MM.1S (cell line): ENCODE data around the gene SLC25A6.

Experiments used
- DNase-seq: peaks from one replicate; pipeline ENCODE4 v3.0.0-alpha.2; 2015
- H2AFZ ChIP-seq: fragments of 300-600 bp; sonication (generic); 2 replicates; pipeline ENCODE4 v1.6.0; 2016; ENCODE audit warnings: antibody characterized with exemption, low read length
- H3F3A ChIP-seq: fragments of 300-600 bp; sonication (generic); 2 replicates; pipeline ENCODE4 v1.6.1; 2016; ENCODE audit warnings: mild to moderate bottlenecking, antibody characterized with exemption, low read length, moderate library complexity, mixed read lengths; ENCODE audit not compliant: insufficient read depth
- H3K27ac ChIP-seq: fragments of 300-600 bp; sonication (generic); 2 replicates; pipeline ENCODE4 v1.5.1; 2016; ENCODE audit warnings: mild to moderate bottlenecking, low read length
- H3K27me3 ChIP-seq: fragments of 300-600 bp; sonication (generic); replicated peaks from 2 replicates; pipeline ENCODE4 v1.6.0; 2016; ENCODE audit warnings: low read length; ENCODE audit not compliant: insufficient read depth
- H3K36me3 ChIP-seq: fragments of 300-600 bp; sonication (generic); replicated peaks from 2 replicates; pipeline ENCODE4 v1.6.1; 2016; ENCODE audit warnings: mild to moderate bottlenecking, low read length, mixed read lengths; ENCODE audit not compliant: insufficient read depth
- H3K4me1 ChIP-seq: fragments of 300-600 bp; sonication (generic); 2 replicates; pipeline ENCODE4 v1.6.1; 2016; ENCODE audit warnings: low read length, mixed read lengths
- H3K4me2 ChIP-seq: fragments of 300-600 bp; sonication (generic); 2 replicates; pipeline ENCODE4 v1.6.0; 2016; ENCODE audit warnings: low read depth, low read length
- H3K4me3 ChIP-seq: fragments of 300-600 bp; sonication (generic); 2 replicates; pipeline ENCODE4 v1.5.1; 2016; ENCODE audit warnings: low read length, mixed read lengths
- H3K79me2 ChIP-seq: fragments of 300-600 bp; sonication (generic); 2 replicates; pipeline ENCODE4 v1.6.1; 2016; ENCODE audit warnings: mixed run types, low read length, mixed read lengths
- H3K9ac ChIP-seq: fragments of 300-600 bp; sonication (generic); 2 replicates; pipeline ENCODE4 v1.6.1; 2016; ENCODE audit warnings: low read length, mixed read lengths
- H3K9me2 ChIP-seq: fragments of 300-600 bp; sonication (generic); replicated peaks from 2 replicates; pipeline ENCODE4 v1.6.1; 2016; ENCODE audit warnings: mild to moderate bottlenecking, low read length, mixed read lengths; ENCODE audit not compliant: insufficient read depth
- H3K9me3 ChIP-seq: fragments of 300-600 bp; sonication (generic); replicated peaks from 2 replicates; pipeline ENCODE4 v1.6.1; 2016; ENCODE audit warnings: mild to moderate bottlenecking, low read length, mixed read lengths; ENCODE audit not compliant: insufficient read depth
- H4K20me1 ChIP-seq: fragments of 300-600 bp; sonication (generic); 2 replicates; pipeline ENCODE4 v1.6.1; 2016; ENCODE audit warnings: mild to moderate bottlenecking, low read length, moderate library complexity, mixed read lengths; ENCODE audit not compliant: insufficient read depth
- EZH2 ChIP-seq: fragments of 300-600 bp; sonication (generic); optimal IDR thresholded peaks from 2 replicates; pipeline ENCODE3; 2017; ENCODE audit warnings: low read depth, mild to moderate bottlenecking, antibody characterized with exemption, low read length, mixed read lengths
- EZH2phosphoT487 ChIP-seq: fragments of 300-600 bp; sonication (generic); IDR thresholded peaks from 2 replicates; pipeline ENCODE4 v1.6.1; 2018; ENCODE audit warnings: antibody characterized with exemption, low read length
- TF ChIP-seq, protein P1 (sequence below): fragments of 300-600 bp; sonication (generic); IDR thresholded peaks from 2 replicates; pipeline ENCODE4 v1.5.1; 2016; ENCODE audit warnings: antibody characterized with exemption, low read length, mixed read lengths

Gene SLC25A6

DNA sequence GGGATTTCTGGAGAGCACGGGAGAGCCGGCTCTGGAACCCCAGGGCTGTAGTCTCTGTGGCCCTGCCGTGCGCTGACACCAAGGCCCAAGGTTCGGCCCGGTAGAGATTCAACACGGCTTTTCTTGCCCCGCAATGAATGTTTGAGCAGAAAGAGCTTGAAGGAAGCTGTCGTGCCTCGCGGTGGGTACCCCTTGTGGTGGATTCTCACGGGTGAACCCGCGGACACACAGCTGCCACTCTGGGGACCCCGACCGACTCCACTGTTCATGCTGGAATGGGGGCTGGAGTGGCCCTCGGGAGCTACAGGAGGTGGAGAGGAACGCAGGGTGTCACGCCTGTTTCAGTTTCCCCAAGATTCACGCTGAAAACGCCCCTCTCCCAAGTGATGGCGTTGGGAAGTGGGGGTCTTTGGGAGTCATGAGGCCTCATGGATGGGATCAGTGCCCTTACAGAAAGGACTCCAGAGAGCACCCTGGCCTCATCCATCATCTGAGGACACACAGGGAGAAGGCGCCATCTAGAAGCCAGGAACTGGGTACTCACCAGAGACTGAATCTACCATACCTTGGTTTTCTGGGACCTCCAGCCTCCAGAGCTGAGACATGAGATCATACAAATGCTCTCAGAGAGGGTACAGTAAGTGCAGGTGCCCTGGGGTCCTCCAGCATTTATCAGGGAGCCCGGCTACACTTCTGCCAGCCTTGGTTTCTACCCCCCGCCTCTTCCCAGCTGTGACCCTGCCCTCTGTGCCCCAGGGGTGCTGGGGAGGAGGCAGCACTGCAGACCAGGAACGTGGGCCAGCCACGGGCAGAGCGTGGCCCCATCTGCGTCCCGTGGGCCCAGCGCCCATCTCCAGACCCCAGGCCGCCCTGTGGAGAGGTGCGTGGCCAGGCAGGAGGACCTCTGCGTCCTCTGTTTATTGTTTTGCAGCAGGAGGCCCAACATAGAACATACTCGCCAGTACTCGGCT, 6.4 kb downstream of the SLC25A6 start:
- H3K27me3 ChIP-seq = no peaks in the 10 kb centered on the region
- no peak for DNase-seq
- H3K9me3 ChIP-seq = no peaks in the 10 kb centered on the region
- peaks cover 28% of the 10 kb centered on the region; the same call in 1 of the 2 replicates for H4K20me1 ChIP-seq
- TF ChIP-seq, protein P1, sequence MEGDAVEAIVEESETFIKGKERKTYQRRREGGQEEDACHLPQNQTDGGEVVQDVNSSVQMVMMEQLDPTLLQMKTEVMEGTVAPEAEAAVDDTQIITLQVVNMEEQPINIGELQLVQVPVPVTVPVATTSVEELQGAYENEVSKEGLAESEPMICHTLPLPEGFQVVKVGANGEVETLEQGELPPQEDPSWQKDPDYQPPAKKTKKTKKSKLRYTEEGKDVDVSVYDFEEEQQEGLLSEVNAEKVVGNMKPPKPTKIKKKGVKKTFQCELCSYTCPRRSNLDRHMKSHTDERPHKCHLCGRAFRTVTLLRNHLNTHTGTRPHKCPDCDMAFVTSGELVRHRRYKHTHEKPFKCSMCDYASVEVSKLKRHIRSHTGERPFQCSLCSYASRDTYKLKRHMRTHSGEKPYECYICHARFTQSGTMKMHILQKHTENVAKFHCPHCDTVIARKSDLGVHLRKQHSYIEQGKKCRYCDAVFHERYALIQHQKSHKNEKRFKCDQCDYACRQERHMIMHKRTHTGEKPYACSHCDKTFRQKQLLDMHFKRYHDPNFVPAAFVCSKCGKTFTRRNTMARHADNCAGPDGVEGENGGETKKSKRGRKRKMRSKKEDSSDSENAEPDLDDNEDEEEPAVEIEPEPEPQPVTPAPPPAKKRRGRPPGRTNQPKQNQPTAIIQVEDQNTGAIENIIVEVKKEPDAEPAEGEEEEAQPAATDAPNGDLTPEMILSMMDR = no peak
- TF ChIP-seq EZH2 = no peak
- no peak for TF ChIP-seq EZH2phosphoT487
- H3F3A ChIP-seq = peaks cover 18% of the 10 kb centered on the region
- H3K9ac ChIP-seq = no peak overlapping the region
- no peak overlapping the region for H3K4me2 ChIP-seq
- H3K4me3 ChIP-seq = no peak overlapping the region
- H3K9me2 ChIP-seq = no peaks in the 10 kb centered on the region
- no peak overlapping the region for H2AFZ ChIP-seq
- peaks cover 34% of the 10 kb centered on the region for H3K79me2 ChIP-seq
- H3K27ac ChIP-seq = no peak overlapping the region
- peaks cover 10% of the 10 kb centered on the region for H3K36me3 ChIP-seq
- H3K4me1 ChIP-seq = no peaks in the 10 kb centered on the region

DNA sequence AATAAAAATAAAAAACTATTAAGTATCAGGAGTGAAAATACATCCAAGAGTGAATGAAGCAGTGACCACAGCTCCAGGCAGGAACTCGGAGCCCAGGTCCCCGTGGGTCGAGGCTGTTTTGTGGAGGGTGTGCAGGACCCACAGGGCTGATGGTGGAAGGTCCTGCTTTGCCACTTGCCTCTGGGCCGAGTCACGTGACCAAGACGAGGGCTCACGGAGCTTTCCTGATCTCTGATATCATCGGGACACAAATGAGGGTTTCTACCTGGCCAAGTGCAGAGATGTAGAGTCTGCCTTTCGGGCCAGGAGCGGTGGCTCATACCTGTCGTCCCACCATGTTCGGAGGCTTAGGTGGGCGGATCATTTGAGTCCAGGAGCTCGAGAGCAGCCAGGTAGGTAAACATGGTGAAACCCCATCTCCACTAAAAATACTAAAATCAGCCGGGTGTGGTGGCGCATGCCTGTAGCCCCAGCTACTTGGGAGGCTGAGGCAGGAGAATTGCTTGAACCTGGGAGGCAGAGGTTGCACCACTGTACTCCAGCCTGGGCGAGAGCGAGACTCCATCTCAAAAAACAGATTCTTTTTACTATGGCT, 7.2 kb downstream of the SLC25A6 start:
- Histone ChIP-seq H2AFZ (no peak overlapping the region), H3K4me2 (no peak overlapping the region), H4K20me1 (peaks cover 20% of the 10 kb centered on the region; the same call in 1 of the 2 replicates), H3K79me2 (peaks cover 26% of the 10 kb centered on the region), H3K27me3 (no peaks in the 10 kb centered on the region), H3K9me2 (no peaks in the 10 kb centered on the region), H3K9ac (no peak overlapping the region), H3K4me1 (no peaks in the 10 kb centered on the region), H3F3A (peaks cover 18% of the 10 kb centered on the region), H3K4me3 (no peak overlapping the region), H3K36me3 (peaks cover 10% of the 10 kb centered on the region), H3K9me3 (no peaks in the 10 kb centered on the region), H3K27ac (no peak overlapping the region)
- DNase-seq = no peak
- no peak for TF ChIP-seq EZH2
- TF ChIP-seq, protein P1 = no peak
- no peak for TF ChIP-seq EZH2phosphoT487

DNA sequence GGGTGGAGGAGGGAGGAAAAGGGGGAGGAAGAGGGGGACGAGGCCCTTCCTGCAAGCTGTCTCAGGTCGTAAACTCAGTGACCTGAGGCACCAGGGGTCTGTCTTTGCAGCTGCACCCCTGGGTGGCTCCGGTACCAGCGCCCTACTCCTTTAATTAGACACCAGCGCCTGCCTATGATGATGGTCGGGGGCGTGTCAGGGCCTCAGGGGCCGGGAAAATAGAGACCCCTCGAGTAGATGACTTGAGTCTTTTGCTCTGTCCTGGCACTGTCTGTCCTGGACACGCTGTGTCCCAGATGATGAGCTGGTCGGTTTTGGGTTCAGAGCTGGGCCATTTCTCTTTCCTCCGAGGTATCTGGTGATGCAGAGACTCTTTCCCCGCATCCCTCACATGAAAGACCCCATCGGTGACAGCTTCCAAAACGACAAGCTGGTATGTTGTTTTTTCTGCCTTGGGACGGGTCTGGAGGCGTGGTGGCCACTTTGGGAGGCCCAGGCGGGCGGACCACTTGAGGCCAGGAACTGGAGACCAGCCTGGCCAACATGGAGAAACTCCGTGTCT, 11.2 kb downstream of the SLC25A6 start:
- TF ChIP-seq, protein P1 = no peak
- Histone ChIP-seq H3K4me3 (no peak overlapping the region), H3K9me2 (no peaks in the 10 kb centered on the region), H2AFZ (no peak overlapping the region), H3K27me3 (no peaks in the 10 kb centered on the region), H3K4me1 (no peaks in the 10 kb centered on the region), H3K79me2 (no peaks in the 10 kb centered on the region), H3K27ac (no peak overlapping the region), H3K4me2 (no peak overlapping the region), H3K9ac (no peak overlapping the region), H4K20me1 (no peaks in the 10 kb centered on the region), H3F3A (peaks cover 8% of the 10 kb centered on the region; the same call in 1 of the 2 replicates), H3K9me3 (no peaks in the 10 kb centered on the region), H3K36me3 (no peaks in the 10 kb centered on the region; the same call in 1 of the 2 replicates)
- no peak for DNase-seq
